Loucy (cell line): ENCODE results near the gene SLC25A18.

ENCODE experiments used
- EZH2phosphoT487 ChIP-seq: fragments of 200-600 bp; IDR thresholded peaks from 2 replicates; pipeline ENCODE4 v1.6.1; 2018; ENCODE audit warnings: antibody characterized with exemption, mild to moderate bottlenecking, moderate library complexity, borderline replicate concordance
- TF ChIP-seq, protein P1 (sequence below): fragments of 200-600 bp; sonication (generic); conservative IDR thresholded peaks from 2 replicates; pipeline ENCODE4 v1.5.1; 2014; ENCODE audit warnings: mild to moderate bottlenecking, antibody characterized with exemption, low read length

DNA sequence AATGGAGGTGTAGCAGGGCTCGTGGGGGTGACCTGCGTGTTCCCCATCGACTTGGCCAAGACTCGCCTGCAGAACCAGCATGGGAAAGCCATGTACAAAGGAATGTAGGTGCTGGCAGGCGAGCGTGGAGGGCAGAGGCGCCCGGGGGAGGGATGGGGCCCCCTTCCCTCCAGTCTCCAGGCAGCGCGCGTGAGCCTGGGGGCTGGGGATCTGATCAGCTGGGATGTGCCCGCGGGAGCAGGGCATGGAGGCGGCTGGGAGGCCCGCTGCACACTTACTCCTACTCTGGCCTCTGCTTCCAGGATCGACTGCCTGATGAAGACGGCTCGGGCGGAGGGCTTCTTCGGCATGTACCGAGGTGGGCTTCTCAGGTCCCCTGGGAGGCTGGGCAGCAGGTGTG lies 17.8 kb downstream of the SLC25A18 start:
- TF ChIP-seq, protein P1, sequence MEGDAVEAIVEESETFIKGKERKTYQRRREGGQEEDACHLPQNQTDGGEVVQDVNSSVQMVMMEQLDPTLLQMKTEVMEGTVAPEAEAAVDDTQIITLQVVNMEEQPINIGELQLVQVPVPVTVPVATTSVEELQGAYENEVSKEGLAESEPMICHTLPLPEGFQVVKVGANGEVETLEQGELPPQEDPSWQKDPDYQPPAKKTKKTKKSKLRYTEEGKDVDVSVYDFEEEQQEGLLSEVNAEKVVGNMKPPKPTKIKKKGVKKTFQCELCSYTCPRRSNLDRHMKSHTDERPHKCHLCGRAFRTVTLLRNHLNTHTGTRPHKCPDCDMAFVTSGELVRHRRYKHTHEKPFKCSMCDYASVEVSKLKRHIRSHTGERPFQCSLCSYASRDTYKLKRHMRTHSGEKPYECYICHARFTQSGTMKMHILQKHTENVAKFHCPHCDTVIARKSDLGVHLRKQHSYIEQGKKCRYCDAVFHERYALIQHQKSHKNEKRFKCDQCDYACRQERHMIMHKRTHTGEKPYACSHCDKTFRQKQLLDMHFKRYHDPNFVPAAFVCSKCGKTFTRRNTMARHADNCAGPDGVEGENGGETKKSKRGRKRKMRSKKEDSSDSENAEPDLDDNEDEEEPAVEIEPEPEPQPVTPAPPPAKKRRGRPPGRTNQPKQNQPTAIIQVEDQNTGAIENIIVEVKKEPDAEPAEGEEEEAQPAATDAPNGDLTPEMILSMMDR, result no peak
- no peak for TF ChIP-seq EZH2phosphoT487
